ENCODE results near the gene LYPLA2.
A peak's percentile ranks its signal among the peaks of the same experiment; 100 is the strongest.

LYPLA2 gene

GRCh38 chr1:23790696-23791515 is at the start of gene LYPLA2:
TSS of gene LYPLA2 (plus strand) at chr1:23791145. CDS start at chr1:23792683, 1,538 bp downstream.
- DNase-seq (ENCODE audit: low spot score) = peak; percentile 91

- no peak for DNase-seq (ENCODE audit: low spot score)
These were observed 49.3 kb upstream of the LYPLA2 start for GRCh38 chr1:23741609-23742008.

GRCh38 chr1:23742670-23743286 is 48.2 kb upstream of the LYPLA2 start:
- no peak for DNase-seq (ENCODE audit: low spot score)

- DNase-seq (ENCODE audit: low spot score) = peak; percentile 88
These were observed 47.4 kb upstream of the LYPLA2 start, which contains the start of gene ELOA for GRCh38 chr1:23743287-23744152. TSS of gene ELOA (plus strand) at chr1:23743471. CDS start at chr1:23743504, 33 bp downstream.

GRCh38 chr1:23745515-23745914 is 45.4 kb upstream of the LYPLA2 start:
- peak; percentile 76 for DNase-seq (ENCODE audit: low spot score)

GRCh38 chr1:23748016-23748415 is 42.9 kb upstream of the LYPLA2 start:
- DNase-seq (ENCODE audit: low spot score) = no peak

- DNase-seq (ENCODE audit: low spot score) = peak; percentile 73
These were observed 39.7 kb upstream of the LYPLA2 start for GRCh38 chr1:23751050-23751814.

GRCh38 chr1:23751815-23752200 is 39.1 kb upstream of the LYPLA2 start:
- DNase-seq (ENCODE audit: low spot score) = no peak

- DNase-seq (ENCODE audit: low spot score) = no peak
These were observed 38.0 kb upstream of the LYPLA2 start for GRCh38 chr1:23752909-23753308.

GRCh38 chr1:23756676-23757075 is 34.3 kb upstream of the LYPLA2 start:
- no peak for DNase-seq (ENCODE audit: low spot score)

GRCh38 chr1:23757812-23758211 is 33.1 kb upstream of the LYPLA2 start:
- DNase-seq (ENCODE audit: low spot score) = no peak

- no peak for DNase-seq (ENCODE audit: low spot score)
These were observed 31.7 kb upstream of the LYPLA2 start for GRCh38 chr1:23759277-23759676.

GRCh38 chr1:23763041-23763577 is 27.8 kb upstream of the LYPLA2 start:
- no peak for DNase-seq (ENCODE audit: low spot score)

GRCh38 chr1:23768733-23769132 is 22.2 kb upstream of the LYPLA2 start:
- DNase-seq (ENCODE audit: low spot score) = no peak

- DNase-seq (ENCODE audit: low spot score) = peak; percentile 70
These were observed 18.7 kb upstream of the LYPLA2 start for GRCh38 chr1:23772049-23772853.

GRCh38 chr1:23772854-23773242 is 18.1 kb upstream of the LYPLA2 start:
- no peak for DNase-seq (ENCODE audit: low spot score)

GRCh38 chr1:23774174-23774880 is 16.6 kb upstream of the LYPLA2 start:
- DNase-seq (ENCODE audit: low spot score) = no peak

- DNase-seq (ENCODE audit: low spot score) = no peak
These were observed 14.7 kb upstream of the LYPLA2 start for GRCh38 chr1:23776217-23776616.

GRCh38 chr1:23777979-23778814 is 12.7 kb upstream of the LYPLA2 start, which contains the start of gene PITHD1:
TSS of gene PITHD1 (plus strand) at chr1:23778418. CDS start at chr1:23778516, 98 bp downstream.
- peak; percentile 88 for DNase-seq (ENCODE audit: low spot score)
